AG09309 (cell line): Measurements from ENCODE around the gene DUSP18.

ENCODE experiments used
- DNase-seq: peaks from one replicate; pipeline ENCODE4 v3.0.0-alpha.2; 2010; ENCODE audit warnings: low read depth
- H3K4me3 ChIP-seq: 2 replicates; pipeline ENCODE4 v1.5.1; 2011; ENCODE audit warnings: mild to moderate bottlenecking, low read depth, low read length, moderate library complexity; ENCODE audit not compliant: control insufficient read depth
- CTCF ChIP-seq: IDR thresholded peaks from 2 replicates; pipeline ENCODE4 v1.5.1; 2011; ENCODE audit warnings: mild to moderate bottlenecking, low read depth, low read length, inconsistent platforms; ENCODE audit not compliant: insufficient read depth, control insufficient read depth; ENCODE audit errors: missing control alignments

The DUSP18 gene

GRCh38 chr22:30640839-30641430, 26.7 kb downstream of the DUSP18 start:
- DNase-seq: no peak
- no peak for TF ChIP-seq CTCF
- no peak overlapping the region for H3K4me3 ChIP-seq

GRCh38 chr22:30640361-30640760, 27.3 kb downstream of the DUSP18 start:
- no peak for TF ChIP-seq CTCF
- DNase-seq: no peak
- H3K4me3 ChIP-seq: no peak overlapping the region

GRCh38 chr22:30637701-30638114, 30.0 kb downstream of the DUSP18 start:
- TF ChIP-seq CTCF: no peak
- DNase-seq: no peak
- no peak overlapping the region for H3K4me3 ChIP-seq

- H3K4me3 ChIP-seq: peak overlapping the region; percentile 47
- no peak for TF ChIP-seq CTCF
- DNase-seq: no peak
Observed at GRCh38 chr22:30636226-30637077, 31.2 kb downstream of the DUSP18 start.

- DNase-seq: peak; percentile 46
- peak; percentile 54 for TF ChIP-seq CTCF
- peak within 1 kb of the TSS; percentile 47 for H3K4me3 ChIP-seq
Observed at GRCh38 chr22:30635273-30636225, 32.1 kb downstream of the DUSP18 start, which contains the start of gene SLC35E4. Gene SLC35E4 (plus strand): TSS chr22:30635781. CDS start chr22:30636451, 670 bp downstream.
